NCI-H526 (cell line): ENCODE results near the gene SPRING1.

ENCODE experiments used
- DNase-seq, 2 experiments: peaks; one replicate each; lab custom pipeline; 2025; lab: John Stamatoyannopoulos, UW

Gene SPRING1

DNA sequence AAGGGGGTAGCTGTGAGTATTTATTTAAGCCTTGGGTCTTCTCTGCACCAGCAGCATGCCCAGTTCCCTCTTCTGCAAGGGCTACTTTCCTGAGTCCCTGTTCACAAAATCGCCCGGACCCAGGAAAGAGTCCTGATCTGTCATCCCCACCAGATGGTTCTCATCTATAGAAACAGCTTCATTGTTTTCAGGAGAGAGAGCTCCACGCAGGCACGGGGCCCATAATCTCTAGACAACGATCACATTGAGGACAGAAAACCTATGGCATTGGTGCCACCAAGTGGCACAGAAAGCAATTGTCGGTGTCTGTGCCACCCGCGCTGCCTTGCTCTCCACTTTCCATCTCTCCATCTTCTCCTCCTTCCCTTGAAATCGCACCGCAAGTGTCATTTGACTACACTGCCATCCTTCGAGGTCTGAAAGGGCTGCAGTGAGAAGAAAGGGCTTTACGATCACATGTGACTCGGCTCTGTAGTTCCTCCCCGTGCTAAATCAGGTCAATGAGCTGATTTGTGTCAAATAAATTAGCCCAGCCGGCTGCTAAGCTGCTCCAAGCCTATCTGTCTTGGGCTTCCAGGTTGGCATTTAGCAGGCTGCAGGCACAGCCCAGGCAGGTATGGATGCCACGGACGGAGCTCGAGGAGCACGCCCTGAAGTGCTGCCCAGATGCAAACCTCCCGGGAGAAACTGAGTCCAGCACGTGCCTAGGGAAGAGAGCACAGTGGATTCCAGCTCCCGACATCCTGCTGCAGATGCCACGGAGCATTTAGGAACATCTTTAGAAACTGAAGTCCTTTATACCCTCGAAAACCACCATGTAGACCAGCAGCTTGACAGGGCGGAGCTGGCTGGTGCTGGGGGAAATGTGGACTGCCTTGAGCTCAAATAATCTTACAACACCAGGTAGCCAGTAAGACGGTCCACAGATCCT, 28.8 kb downstream of the SPRING1 start:
- peak; percentile 34 to 85 for DNase-seq

DNA sequence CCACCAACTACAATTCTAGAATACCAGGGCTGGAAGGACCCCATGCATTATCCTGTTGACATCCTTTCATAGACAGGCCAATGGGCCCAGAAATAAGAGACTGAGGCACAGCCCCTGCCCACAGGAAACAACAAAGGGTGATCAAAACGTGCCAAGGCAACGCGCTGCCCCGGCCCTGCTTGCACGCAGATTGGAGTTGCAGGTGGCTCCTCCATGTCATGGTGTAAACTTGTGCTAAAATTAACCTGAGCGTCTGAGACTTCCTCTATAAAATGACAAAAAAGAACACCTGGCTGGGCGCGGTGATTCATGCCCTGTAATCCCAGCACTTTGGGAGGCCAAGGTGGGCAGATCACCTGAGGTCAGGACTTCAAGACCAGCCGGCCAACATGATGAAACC, 30.1 kb downstream of the SPRING1 start:
- DNase-seq = no peak

DNA sequence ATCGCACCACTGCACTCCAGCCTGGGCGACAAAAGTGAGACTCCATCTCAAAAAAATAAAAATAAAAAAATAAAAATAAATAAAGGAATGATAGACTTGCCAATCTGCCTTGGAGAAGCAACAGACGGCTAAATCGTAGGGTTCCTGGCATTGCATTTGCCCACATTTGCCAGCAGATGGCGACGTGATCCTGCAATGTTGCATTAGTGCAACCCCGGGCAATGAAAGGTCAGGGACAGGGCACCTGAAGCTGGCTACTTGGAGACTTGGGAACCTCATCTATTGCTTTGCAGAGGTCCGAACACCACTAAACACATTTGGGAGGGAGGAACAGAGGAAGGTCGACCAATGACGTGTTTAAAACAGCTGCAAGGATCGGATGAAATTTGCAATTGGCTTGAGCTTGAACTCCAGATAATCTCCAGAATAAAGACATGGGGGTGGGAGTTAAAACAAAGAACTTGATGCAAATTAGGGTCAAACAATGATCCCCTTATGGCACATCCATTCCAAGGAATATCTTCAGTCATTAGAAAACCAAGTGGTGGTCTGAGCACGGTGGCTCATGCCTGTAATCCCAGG, 34.6 kb downstream of the SPRING1 start:
- DNase-seq = peak in 1 of 2 experiments; percentile 74

DNA sequence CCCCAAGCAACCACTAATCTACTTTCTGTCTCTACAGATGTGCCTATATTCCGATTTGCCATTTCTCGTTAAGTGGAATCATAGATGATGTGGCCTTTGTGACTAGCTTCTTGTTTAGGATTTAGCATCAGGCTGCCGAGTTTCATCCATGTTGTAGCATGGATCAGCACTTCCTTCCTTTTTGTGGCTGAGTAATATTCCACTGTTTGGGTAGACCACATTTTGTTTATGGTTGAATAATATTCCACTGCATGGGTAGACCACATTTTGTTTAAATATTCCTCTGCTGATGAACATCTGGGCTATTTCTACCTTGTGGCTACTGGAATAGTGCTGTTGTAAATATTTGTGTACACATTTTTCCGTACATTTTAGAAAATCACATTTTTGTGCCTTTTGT, 36.4 kb downstream of the SPRING1 start:
- DNase-seq = no peak

DNA sequence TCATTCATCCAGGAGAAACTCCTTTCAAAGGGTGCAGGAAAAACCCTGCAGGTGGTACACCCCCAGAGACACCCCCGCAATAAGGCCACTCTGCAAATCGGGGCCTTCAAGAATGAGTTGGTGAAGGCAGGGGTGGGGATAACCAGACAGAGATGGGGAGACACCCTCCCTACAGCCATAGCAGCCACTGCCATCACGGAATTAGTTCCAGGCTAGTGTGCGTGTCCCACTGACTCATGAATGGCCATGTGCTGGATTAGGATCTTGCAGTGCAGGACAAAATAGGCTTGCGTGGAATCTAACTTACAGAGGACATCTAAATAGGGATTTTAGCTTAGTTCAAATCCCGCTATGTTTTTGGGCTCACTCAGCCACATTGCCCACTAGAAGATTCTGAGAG, 37.8 kb downstream of the SPRING1 start:
- DNase-seq = no peak

DNA sequence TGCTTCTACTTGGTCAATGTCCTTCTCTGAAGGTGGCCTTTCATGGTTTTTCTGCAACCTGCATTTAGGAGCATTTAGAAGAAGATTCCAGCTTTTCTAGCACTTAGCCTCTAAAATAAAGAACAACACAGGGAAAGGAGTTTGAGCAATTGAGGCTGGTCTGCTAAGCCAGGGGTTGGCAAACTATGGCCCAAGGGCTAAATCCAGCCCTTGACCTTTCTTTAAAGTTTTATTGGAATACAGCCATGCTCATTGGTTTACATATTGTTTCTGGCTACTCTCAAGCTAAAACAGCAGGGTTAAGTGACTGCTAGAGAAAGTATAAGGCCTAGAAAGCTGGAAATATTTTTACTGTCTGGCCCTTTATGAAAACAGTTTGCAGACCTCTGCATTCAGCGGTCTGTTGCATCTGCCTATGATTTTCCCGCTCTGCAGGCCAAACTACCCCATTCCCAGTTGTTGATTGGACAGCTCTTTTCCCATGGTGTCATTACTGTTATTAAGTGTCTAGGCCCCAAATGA, 39.3 kb downstream of the SPRING1 start:
- no peak for DNase-seq

DNA sequence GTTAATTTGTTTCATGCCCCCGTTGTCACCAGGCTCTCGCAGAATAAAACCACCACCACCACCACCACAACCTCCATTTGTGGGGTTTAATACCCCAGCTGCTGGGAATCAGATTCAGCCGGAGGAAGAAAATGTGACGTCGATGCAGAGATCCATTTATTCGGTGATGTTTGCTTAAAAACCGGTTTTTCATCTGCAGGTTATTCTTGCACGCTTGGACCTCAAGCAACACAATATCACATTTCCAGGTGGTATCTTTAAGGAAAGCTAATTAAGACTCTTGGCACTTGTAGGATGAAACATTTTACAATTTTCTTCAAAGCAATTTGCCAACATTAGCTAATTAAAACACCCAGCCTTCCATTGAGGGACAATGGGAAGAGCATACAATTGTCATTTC, 39.8 kb downstream of the SPRING1 start:
- peak; percentile 70 to 78 for DNase-seq

DNA sequence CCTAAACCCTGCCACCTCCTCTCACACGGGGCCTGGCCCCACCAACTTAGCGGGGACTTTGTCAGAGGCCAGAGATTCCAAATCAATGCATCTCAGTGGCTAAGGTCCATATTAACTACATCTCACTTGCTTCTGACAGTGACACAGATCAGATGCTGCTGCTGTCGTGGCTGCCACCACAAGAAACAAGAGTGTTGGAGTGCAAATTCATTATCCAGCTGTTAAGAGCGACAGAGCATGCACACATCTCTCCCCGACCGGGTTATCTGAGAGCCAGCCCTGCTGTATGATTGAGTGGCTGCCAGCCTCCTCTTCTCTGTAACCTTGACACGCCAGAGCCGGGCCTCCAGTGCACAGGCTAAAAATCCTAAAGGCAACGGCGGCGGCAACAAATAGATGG, 40.2 kb downstream of the SPRING1 start:
- DNase-seq = peak; percentile 55 to 78

DNA sequence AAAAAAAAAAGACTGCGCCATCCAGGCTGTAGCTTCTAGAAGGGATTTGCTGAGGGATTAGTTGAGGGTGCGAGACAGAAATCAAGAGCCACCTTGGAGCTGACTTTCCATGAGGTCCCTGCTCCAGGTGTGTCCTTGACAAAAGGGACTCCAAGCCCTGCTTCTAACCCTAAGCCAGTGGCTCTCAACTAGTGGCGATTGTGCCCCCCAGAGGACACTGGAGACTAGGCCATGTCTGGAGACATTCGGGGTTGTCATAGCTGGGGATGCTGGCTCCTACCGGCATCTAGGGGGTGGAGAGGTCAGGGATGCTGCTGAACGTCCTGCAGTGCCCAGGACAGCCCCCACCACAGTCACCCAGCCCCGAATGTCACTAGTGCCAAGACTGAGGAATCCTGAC, 40.6 kb downstream of the SPRING1 start:
- DNase-seq = peak; percentile 20 to 71

DNA sequence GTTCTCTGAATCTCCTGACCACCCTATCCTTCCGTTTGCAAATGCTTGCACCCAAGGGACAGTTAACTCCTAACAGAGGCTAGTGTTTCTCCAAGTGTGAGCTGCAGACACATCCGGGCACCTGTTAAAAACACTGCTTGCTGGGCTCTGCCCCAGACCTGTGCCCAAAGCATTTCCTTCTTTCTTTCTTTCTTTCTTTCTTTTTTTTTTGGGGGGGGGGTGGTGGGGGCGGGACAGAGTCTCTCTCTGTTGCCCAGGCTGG, 42.5 kb downstream of the SPRING1 start:
- peak in 1 of 2 experiments; percentile 26 for DNase-seq

DNA sequence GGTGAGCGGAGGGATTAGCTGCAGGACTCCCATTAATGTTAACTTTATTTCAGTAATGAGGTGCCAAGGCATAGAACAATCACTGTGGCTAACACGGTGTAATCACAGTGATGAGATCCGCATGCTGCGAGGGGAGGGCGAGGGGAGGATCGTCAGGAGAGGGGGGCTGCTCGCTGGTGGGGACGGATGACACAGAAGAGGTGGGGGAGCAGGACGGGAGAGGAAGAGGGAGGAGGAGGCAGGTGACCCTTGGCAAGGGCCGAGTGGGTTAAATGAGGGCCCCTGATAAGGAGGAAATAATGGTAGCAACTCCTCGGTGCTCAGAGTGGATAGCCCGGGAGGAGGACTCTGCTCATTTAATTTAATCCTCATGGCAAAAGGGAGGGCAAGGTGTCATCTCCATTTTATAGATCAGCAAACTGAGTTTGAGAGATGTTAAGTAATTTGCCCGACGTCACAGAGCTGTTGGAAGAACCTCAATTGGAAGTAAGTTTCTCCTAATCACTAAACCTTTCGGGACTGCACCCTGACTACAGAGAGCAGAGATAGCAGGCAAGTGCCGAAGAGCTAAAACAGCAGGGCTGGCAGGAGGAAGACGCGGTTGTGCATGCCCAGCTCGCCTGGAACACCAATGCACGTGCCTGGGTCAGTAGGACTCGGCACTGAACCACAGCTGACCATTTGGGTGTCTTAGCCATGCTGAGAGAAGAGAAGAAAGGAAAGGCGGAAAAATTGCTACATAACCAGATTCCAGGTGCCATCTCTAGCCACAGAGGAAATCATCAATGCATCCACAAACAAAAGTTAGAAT, 43.0 kb downstream of the SPRING1 start:
- no peak for DNase-seq

DNA sequence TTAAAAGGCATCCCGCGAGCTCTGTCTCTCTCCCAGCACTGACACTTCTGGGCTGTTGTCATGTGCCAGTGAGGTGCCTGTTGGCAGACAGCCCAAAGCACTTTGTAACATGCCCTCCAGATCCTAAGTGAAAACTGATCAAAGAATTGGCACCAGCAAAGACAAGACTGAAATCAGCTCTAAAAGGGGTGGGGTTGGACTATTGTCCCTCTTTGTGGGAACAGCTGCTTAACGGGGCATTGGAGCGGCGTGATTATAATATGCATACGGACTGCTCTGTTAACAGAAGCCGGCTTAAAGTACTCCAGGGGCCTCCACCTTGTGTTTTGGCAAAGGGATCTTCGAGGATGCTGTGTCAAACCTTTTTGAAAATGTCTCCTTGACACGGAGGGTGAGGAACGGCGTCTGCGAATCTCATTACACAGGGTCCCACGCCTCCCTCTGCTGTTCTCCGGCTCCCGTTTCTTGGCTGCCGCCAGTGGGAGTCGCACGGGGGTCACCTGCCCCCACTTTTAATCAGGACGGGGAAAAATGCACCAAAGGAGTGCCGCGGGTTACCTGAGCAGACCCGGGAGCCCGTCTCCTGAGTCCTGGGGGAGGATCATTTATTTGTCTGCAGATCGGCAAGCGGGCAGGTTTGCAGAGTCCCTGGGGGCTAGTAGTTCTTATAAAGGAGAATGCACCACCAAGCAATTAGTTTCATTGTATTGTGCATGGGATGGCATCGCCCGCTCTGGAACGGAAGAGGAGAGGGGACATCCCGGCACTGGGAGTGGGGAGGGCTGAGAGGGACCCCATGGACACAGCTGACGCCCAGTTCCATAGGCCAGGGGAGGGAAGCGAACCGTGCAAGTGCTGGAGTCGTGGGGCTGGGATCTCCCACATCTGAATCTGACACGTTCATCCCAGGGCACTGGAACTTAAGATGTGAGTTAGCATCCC, 44.3 kb downstream of the SPRING1 start:
- peak in 1 of 2 experiments; percentile 49 for DNase-seq

DNA sequence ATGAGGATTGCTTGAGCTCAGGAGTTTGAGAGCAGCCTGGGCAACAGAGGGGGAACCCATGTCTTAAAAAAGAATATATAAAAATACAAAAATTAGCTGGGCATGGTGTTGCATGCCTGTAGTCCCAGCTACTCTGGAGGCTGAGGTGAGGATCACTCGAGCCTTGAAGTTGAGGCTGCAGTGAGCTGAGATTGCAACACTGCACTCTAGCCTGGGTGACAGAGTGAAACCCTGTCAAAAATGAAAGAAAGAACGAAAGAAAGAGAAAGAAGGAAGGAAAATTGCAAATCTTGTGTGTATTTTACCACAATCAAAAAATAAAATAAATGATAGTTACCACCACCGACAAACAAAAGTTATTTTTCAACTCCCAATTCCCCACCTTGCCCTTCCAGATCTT, 45.3 kb downstream of the SPRING1 start:
- DNase-seq = no peak

DNA sequence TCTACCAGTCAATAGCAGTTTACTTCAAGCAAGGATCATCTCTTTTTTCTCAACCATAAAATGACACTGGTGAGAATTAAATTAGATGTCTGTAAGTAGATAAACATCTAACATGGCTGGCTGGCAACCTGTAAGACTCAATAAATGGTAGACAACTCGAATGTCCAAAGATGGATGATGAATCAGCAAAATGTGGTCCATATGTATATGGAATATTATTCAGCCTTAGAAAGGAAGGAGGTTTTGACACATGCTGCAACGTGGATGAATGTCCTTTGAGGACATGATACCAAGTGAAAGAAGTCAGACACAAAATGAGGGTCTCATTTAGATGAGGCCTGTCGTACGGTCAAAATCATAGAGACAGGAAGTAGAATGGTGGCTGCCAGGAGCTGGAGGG, 46.2 kb downstream of the SPRING1 start:
- no peak for DNase-seq

DNA sequence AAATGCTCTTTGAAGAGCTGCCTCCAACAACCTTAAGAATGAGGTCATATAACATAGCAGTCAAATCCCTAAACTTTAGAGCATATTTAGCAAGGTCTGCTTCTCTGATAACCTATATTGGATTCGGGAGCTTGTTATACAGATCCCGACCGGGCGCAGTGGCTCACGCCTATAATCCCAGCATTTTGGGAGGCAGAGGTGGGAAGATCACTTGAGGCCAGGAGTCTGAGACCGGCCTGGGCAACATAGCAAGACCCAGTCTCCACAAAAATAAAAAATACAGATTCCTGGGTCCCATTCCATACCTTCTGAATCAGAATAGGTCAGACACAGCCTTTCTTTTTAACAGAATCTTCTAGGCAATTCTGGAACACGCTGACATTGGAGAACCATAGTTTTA, 46.7 kb downstream of the SPRING1 start:
- no peak for DNase-seq

DNA sequence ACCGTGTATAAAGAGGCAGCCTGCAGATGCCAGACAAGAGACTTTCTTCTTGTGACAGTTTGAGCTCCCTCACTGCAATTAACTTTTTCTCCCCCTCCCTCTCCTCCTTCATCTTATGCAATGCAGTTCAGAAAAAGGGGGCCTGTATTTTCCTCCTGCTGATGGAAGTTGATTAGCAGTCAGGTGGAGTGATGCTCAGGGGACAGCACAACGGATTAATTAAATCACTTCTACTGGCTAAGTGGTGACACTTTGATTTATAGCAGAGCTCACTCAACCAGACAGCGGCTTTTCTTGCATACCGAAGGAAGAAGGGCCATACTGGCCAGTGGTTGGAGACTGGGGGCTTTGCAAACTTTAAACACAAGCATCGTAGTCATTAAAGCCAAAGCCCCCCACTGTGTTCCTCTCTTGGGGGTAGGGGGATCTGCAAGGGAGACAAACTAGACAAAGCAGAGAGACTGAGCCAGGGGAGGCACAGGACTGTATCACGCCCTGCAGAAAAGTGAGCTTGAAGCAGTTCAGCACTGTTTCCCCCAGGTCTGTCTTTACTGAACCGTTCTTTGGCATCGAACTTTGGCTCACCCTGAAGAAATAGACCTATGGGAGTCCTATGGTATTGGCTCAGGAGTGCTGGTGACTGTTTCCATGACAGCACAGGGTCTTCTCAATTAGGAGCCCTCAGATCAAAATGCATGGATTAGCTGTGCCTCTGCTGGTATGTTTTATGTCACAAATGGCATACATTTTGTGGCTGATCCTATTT, 47.7 kb downstream of the SPRING1 start:
- no peak for DNase-seq

DNA sequence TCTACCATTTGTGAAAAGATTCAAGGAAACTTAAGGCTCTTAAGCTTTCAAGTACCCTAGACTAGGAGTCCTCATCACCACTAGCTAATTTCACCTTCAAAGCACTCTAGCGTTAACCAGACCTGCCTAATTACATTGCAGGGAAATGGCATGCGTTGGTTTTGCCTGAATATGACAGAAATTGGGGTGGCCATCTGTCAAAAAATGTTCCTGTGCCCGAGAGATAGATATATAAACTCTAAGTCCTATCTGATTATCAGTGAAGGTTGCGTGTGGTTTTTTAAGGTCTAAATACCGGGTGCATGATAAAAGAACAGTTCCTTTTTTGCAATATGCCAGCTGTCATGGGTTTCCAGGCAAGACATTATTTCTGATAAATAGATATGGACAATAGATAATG, 48.3 kb downstream of the SPRING1 start:
- DNase-seq = no peak
